KG1 (cell line): ENCODE data around the gene MSMP.

Experiments used
- DNase-seq: peaks from one replicate; lab custom pipeline; 2025; lab: John Stamatoyannopoulos, UW

The MSMP gene

GRCh38 chr9:35771534-35771933 is 17.5 kb upstream of the MSMP start:
- DNase-seq, result no peak

DNA sequence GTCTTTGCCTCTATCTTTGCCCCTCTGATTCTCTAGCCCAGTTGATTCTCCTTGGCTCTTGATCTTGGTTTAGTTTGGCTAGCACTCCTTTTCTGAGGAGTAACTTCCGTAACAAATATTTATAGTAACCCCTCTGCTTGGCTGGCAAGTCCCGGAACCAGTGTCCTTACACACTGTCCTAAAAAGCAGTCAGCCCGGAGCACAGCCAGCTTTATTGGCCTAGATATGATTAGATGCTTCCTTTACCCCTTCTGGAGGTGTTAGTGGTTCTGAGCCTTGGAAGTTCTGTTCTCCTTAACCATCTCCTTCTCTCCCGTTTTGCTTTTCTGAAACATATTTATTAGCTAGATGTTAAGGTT is 17.0 kb upstream of the MSMP start:
- no peak for DNase-seq

DNA sequence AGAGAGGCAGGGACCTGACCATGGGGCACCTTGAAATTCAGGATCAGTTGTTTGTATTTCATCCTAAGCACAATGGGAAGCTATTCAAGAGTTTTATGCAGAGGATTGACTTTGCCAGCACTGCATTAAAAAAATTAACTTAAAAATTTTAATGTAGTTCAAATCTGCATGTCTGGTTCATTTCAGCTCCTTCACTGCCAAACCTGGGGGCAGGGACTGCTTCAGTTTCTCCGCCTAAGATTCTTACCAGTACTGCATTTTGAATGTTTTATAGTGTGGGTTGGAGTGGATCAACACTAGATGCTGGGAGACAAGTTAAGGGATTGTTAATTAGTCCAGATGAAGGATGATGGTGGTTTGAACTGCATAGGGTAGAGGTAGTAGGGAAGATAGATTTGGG is 15.7 kb upstream of the MSMP start:
- DNase-seq, result no peak

DNA sequence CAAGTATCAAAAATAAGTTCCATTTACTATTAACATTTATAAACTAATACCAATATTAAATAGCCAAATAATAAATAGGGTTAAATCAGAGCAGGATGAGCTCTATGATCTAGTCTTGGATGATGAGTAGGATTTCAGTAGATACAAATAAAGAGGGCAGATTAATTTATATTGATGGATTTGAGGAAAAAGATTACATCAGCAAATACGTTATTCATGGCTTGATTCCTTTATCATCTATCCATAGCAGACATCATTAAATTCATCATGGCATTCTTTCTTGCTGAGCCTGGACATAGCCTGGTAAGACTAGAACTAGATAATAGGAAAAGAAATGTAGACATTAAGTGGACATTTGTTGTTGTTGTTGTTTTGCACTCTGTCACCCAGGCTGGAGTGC is 13.4 kb upstream of the MSMP start:
- no peak for DNase-seq

DNA sequence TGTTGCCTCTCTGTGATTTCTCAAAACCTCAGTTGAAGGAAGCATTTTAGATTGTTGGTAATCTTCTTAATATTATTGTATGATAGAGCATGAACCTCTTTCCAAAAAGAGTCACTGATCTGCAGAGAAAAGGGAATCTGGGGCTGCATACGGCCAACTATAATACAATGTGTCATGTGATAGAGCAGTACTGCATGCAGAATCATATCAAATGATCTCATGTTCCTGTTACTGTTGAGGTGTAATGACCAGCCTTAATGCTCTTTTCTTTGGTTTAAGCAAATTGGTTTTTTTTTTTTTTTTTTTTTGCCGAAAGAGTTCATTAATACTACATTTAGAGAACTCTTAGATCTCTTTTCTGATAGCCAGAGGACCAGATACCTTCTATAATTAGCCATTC is 12.9 kb upstream of the MSMP start:
- DNase-seq, result no peak

- DNase-seq, result no peak
These were observed 9.7 kb upstream of the MSMP start for GRCh38 chr9:35763803-35764202.

DNA sequence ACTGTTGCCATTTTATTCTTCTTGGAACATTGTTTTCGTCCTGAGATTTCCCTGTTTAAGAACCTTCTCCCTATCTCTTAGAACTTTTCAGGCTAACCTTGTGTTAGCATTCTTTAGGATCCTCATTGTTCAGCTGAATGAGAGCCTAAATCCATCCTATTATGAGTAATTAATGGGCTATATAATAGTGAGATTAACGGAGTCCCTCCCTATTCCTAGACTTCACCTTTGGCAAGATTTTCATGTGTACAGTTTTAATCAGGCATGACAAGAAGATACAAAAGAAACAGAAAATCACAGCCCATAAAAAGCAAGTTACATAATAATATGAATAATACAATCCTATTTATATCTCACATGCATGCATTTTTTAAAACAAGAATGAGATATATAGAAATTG is 9.1 kb upstream of the MSMP start:
- DNase-seq, result no peak

- no peak for DNase-seq
These were observed 6.6 kb upstream of the MSMP start for GRCh38 chr9:35760651-35761050.

GRCh38 chr9:35759795-35760194 is 5.7 kb upstream of the MSMP start:
- DNase-seq, result no peak

- DNase-seq, result peak; percentile 5
These were observed 4.5 kb upstream of the MSMP start for GRCh38 chr9:35758475-35759050.

DNA sequence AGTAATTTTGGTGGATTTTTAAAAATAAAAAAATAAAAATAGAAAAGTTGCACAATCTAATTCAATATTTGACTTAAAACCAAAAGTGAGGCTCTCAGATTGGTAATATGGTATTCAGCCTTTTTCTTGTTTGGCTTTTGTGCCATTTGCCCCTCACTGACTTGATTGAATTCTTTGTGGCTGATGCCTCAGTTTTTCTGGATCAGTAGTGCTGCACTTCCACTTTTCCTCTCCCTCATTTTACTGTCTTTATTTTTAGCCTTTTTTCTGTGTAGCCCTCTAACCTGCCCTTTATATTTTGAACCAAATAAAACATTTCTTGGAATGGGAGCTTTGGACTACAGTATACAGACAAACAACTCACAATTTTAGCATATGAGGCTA is 3.8 kb upstream of the MSMP start:
- DNase-seq, result no peak

- peak; percentile 51 for DNase-seq
These were observed 3.3 kb upstream of the MSMP start for GRCh38 chr9:35757226-35757891.

GRCh38 chr9:35756275-35757225 is 2.5 kb upstream of the MSMP start:
- peak; percentile 48 for DNase-seq

- no peak for DNase-seq
These were observed 995 bp upstream of the MSMP start for GRCh38 chr9:35755071-35755470.

- no peak for DNase-seq
These were observed 610 bp downstream of the MSMP start for GRCh38 chr9:35753466-35753865.

DNA sequence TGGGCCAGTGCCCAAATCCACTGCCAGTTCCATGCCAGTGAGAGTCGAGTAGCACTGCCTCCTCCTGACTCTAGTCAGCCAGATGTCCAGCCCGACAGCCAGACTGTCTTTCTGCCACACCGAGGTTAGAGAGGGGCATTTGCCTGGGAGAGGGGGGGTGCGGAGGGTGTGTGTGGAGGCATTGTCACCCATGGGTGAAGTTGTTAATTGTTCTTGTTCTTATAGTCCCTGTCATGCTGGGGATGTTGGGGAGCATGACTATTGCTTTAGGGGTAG is 3.9 kb downstream of the MSMP start:
- no peak for DNase-seq

- no peak for DNase-seq
These were observed 4.4 kb downstream of the MSMP start for GRCh38 chr9:35749515-35750255.

DNA sequence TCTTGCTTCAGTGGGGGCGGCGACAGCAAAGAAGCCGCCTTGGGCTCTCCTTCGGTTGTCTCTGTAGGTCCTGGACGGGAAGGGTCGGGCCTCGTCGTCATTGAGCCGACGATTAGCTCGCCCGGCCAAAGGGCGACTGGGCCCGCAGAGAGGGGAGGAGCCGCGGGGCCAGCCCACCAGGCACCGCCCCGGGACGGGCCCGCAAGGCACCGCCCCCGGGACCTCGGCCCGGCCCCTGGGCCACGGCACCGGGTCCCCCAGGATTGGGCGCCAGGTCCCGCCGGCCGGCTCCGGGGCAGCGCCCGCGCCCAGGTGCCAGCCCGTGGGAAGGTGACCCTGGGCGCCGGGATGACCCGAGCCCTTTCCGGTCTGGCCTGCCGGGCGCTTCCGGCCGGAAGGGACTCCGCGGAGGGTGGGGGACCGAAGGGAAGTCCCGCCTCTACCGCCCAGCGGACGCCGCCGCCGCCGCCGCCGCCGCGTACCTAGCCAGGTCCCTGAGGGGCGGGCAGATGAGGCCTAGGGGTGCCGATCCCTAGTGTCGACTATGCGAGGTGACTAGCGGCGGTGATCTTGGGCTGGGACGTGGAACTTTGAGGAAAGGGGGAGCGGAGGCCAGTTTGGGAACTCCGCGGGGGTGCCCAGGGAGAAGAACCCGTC is 5.1 kb downstream of the MSMP start, which contains the start of the genes GBA2 and RGP1:
Gene GBA2 (minus strand): TSS at position 371 of the 657 bp plus-strand sequence. CDS start 524 bp downstream, outside the sequence.
Gene RGP1 (plus strand): TSS at position 430 of the 657 bp plus-strand sequence. CDS start 469 bp downstream, outside the sequence.
- peak; percentile 68 for DNase-seq

- peak; percentile 10 for DNase-seq
These were observed 5.7 kb downstream of the MSMP start for GRCh38 chr9:35748242-35748857.

GRCh38 chr9:35746583-35746982 is 7.5 kb downstream of the MSMP start:
- no peak for DNase-seq

GRCh38 chr9:35745569-35745968 is 8.5 kb downstream of the MSMP start:
- no peak for DNase-seq
